Body of pancreas (tissue), 4 donors: ENCODE measurements around the gene FNIP1.

ENCODE experiments used
- POLR2A ChIP-seq, 3 donors: fragments of 450-650 bp; IDR thresholded peaks; one replicate each; pipeline ENCODE4 v1.6.1; 2016; ENCODE audit warnings: antibody characterized with exemption in 3 of 3, mild to moderate bottlenecking in 2 of 3
- TF ChIP-seq, protein P1 (sequence below), 7 experiments: fragments of 450-650 bp in 4 of 7; fragments of 200-600 bp in 3 of 7; sonication (generic) in 3 of 7; IDR thresholded peaks; one replicate each; pipeline ENCODE4 v1.5.1; 2016 to 2019; ENCODE audit warnings: antibody characterized with exemption in 7 of 7

DNA sequence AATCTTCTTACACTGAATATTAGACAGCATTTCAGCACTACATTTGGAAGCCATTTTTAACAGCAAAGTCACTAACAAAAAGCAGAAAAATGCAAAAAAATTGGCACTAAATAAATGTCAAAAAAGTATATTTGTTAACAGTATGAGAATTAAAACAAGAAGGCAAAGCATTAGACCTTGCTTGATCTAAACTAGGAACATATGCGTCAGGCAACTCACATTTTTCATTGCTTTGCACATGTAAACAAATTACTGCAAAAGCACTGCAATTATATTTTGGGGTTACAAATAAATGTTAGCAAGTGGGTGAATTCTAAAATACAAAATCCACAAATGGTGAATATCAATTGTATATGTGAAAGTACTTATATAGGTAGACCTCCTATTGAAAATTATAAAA lies 112.8 kb downstream of the FNIP1 start:
- TF ChIP-seq, protein P1, sequence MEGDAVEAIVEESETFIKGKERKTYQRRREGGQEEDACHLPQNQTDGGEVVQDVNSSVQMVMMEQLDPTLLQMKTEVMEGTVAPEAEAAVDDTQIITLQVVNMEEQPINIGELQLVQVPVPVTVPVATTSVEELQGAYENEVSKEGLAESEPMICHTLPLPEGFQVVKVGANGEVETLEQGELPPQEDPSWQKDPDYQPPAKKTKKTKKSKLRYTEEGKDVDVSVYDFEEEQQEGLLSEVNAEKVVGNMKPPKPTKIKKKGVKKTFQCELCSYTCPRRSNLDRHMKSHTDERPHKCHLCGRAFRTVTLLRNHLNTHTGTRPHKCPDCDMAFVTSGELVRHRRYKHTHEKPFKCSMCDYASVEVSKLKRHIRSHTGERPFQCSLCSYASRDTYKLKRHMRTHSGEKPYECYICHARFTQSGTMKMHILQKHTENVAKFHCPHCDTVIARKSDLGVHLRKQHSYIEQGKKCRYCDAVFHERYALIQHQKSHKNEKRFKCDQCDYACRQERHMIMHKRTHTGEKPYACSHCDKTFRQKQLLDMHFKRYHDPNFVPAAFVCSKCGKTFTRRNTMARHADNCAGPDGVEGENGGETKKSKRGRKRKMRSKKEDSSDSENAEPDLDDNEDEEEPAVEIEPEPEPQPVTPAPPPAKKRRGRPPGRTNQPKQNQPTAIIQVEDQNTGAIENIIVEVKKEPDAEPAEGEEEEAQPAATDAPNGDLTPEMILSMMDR (IDR thresholded peaks at IDR 0.05): no peak
- no peak for TF ChIP-seq POLR2A (IDR thresholded peaks at IDR 0.05)
